Upper lobe of left lung (tissue), 4 donors: Measurements from ENCODE around the gene PBX3.

Experiments
- EP300 ChIP-seq, 4 donors: sonication (generic); formaldehyde crosslinking; IDR thresholded peaks; one replicate each; pipeline ENCODE4 v1.5.1; 2017; ENCODE audit warnings: antibody characterized with exemption in 4 of 4, control low read depth in 2 of 4
- POLR2A ChIP-seq, 4 donors: fragments of 450-650 bp; IDR thresholded peaks; one replicate each; pipeline ENCODE4 v1.5.1; 2016 to 2017; ENCODE audit warnings: antibody characterized with exemption in 4 of 4, mild to moderate bottlenecking in 2 of 4
- POLR2AphosphoS5 ChIP-seq, 2 donors: sonication (generic); formaldehyde crosslinking; IDR thresholded peaks; one replicate each; pipeline ENCODE4 v1.5.1; 2017; ENCODE audit warnings: antibody characterized with exemption in 2 of 2
- TF ChIP-seq, protein P1 (sequence below), 6 experiments: fragments of 450-650 bp in 4 of 6; fragments of 200-600 bp in 2 of 6; sonication (generic) in 2 of 6; IDR thresholded peaks; one replicate each; pipeline ENCODE4 v1.5.1; 2016 to 2019; ENCODE audit warnings: antibody characterized with exemption in 6 of 6

DNA sequence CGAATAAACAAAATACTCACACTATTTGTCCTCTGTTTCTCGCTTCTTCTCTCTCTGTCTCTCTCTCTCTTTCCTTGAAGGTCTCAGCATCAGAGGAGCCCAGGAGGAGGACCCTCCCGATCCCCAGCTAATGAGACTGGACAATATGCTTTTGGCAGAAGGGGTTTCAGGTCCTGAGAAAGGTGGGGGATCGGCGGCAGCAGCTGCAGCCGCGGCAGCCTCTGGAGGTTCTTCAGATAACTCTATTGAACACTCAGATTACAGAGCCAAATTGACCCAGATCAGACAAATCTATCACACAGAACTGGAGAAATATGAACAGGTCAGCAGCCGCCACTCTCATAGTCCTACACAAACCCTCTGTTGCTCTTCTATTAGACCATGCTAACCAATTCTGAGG is 168.4 kb downstream of the PBX3 start:
- TF ChIP-seq, protein P1, sequence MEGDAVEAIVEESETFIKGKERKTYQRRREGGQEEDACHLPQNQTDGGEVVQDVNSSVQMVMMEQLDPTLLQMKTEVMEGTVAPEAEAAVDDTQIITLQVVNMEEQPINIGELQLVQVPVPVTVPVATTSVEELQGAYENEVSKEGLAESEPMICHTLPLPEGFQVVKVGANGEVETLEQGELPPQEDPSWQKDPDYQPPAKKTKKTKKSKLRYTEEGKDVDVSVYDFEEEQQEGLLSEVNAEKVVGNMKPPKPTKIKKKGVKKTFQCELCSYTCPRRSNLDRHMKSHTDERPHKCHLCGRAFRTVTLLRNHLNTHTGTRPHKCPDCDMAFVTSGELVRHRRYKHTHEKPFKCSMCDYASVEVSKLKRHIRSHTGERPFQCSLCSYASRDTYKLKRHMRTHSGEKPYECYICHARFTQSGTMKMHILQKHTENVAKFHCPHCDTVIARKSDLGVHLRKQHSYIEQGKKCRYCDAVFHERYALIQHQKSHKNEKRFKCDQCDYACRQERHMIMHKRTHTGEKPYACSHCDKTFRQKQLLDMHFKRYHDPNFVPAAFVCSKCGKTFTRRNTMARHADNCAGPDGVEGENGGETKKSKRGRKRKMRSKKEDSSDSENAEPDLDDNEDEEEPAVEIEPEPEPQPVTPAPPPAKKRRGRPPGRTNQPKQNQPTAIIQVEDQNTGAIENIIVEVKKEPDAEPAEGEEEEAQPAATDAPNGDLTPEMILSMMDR (IDR thresholded peaks at IDR 0.05): no peak
- no peak for TF ChIP-seq POLR2AphosphoS5 (IDR thresholded peaks at IDR 0.05)
- no peak for TF ChIP-seq POLR2A (IDR thresholded peaks at IDR 0.05)
- TF ChIP-seq EP300 (IDR thresholded peaks at IDR 0.05): no peak
